Aorta (tissue), 5 donors: ENCODE measurements around the gene ZNF488. TPM values are rescaled to one million over a fixed set of nuclear protein-coding genes. Genes with fewer than 3 reads are reported as not detected.
A peak's percentile ranks its signal among the peaks of the same experiment; 100 is the strongest.

Source experiments
- ATAC-seq: fragments of 200-7000 bp; cut with Tn5 transposase; one replicate; pipeline ENCODE4 v1.9.1; 2022; ENCODE audit warnings: moderate library complexity; ENCODE audit not compliant: low FRiP score
- DNase-seq, 2 donors: peaks; one replicate each; pipeline ENCODE4 v3.0.0-alpha.2; 2020
- H3K27ac ChIP-seq, 2 donors: one replicate each; pipeline ENCODE4 v1.5.1; 2013; ENCODE audit warnings: low read length in 2 of 2, mild to moderate bottlenecking in 2 of 2, moderate library complexity in 2 of 2, control low read depth in 1 of 2, inconsistent platforms in 1 of 2, low read depth in 1 of 2
- H3K27me3 ChIP-seq, 2 donors: one replicate each; pipeline ENCODE4 v1.6.1; 2013; ENCODE audit warnings: control low read depth in 1 of 2, low read length in 1 of 2, mild to moderate bottlenecking in 1 of 2, moderate library complexity in 1 of 2; ENCODE audit not compliant: insufficient read depth in 2 of 2, control insufficient read depth in 1 of 2
- H3K36me3 ChIP-seq, 2 donors: one replicate each; pipeline ENCODE4 v1.6.1; 2013; ENCODE audit warnings: control low read depth in 1 of 2, low read length in 1 of 2, mild to moderate bottlenecking in 1 of 2; ENCODE audit not compliant: insufficient read depth in 2 of 2, control insufficient read depth in 1 of 2
- H3K4me1 ChIP-seq, 2 donors: one replicate each; pipeline ENCODE4 v1.6.1; 2013; ENCODE audit warnings: low read length in 2 of 2, control low read depth in 1 of 2, mild to moderate bottlenecking in 1 of 2, moderate library complexity in 1 of 2; ENCODE audit not compliant: insufficient read depth in 2 of 2, control insufficient read depth in 1 of 2
- H3K4me3 ChIP-seq, 2 donors: one replicate each; pipeline ENCODE4 v1.5.1; 2013; ENCODE audit warnings: low read length in 2 of 2, control low read depth in 1 of 2, mild to moderate bottlenecking in 1 of 2
- H3K9me3 ChIP-seq: one replicate; pipeline ENCODE4 v1.6.1; 2013; ENCODE audit warnings: mild to moderate bottlenecking, low read length; ENCODE audit not compliant: control insufficient read depth
- WGBS, 2 donors: extraction: QIAGEN DNeasy Blood & Tissue Kit; methylation state at CpG; one replicate each; pipeline ENCODE4 v1.1.7; 2013; 5-methylcytosine and 5-hydroxymethylcytosine counted together
- intact Hi-C, 2 donors: fragments of 100-400 bp; cut with DNase I; formaldehyde crosslinking; loops; one replicate each; pipeline versions ENCODE4 v1.14.2 to v1.15.0; 2022
- polyA plus RNA-seq, 2 donors: library from polyadenylated mRNA; stranded (reverse); fragments of 200-250 nt; gene quantifications; one replicate each; pipeline ENCODE4 v1.2.3, GENCODE V29; 2013
- total RNA-seq, 2 donors: library from RNA; stranded (reverse); fragmentation: NEBNext Ultra II Directional; extraction: Animal tissue kit (Norgen Biotek cat#: 25700); gene quantifications; one replicate each; pipeline ENCODE4 v1.2.1, GENCODE V29; 2021
- donor health status: healthy with polysubstance abuse.
- donor health status: Bipolar disorder and iron deficiency.
- donor health status: DM: no; HTN: no; CAD: no.
- donor health status: DM: no; HTN: no; CAD: no.
- donor health status: DM: yes; HTN: yes; CAD: no.

Gene ZNF488
- total and polyA plus RNA-seq, 4 donors, result 0.12 to 3.8 (median 0.20) TPM; not detected in 1

DNA sequence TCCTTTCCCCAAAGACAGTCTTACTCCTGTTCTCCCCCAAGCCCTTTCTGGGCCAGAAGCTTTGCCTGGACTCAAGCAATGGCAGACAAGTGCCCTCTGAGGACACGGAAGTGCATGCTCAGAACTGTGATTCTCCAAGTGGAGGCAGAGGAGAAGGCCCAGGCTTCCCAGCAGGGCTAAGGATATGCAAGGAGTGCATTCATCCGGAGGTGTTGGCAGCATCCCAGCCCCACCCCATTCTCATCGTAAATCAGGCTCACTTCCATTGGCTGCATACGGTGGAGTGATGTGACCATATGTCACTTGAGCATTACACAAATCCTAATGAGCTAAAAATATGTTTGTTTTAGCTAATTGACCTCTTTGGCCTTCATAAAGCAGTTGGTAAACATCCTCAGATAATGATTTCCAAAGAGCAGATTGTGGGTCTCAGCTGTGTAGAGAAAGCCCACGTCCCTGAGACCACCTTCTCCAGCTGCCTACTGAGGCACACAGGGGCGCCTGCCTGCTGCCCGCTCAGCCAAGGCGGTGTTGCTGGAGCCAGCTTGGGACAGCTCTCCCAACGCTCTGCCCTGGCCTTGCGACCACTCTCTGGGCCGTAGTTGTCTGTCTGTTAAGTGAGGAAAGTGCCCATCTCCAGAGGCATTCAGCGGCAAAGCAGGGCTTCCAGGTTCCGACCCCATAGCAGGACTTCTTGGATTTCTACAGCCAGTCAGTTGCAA lies 37.4 kb downstream of the ZNF488 start:
- H3K27me3 ChIP-seq, result no peaks in the 10 kb centered on the region
- H3K4me3 ChIP-seq, result no peak overlapping the region
- ATAC-seq (no peak), DNase-seq (peak in 1 of 2 donors; percentile 55)
- intact Hi-C loops, result no loop called here
- H3K36me3 ChIP-seq, result no peaks in the 10 kb centered on the region
- no peaks in the 10 kb centered on the region for H3K9me3 ChIP-seq
- WGBS, 2 donors, result 87% methylated on average over 13 of the region's 13 CpGs
- H3K4me1 ChIP-seq, result no peaks in the 10 kb centered on the region
- H3K27ac ChIP-seq, result no peak overlapping the region

DNA sequence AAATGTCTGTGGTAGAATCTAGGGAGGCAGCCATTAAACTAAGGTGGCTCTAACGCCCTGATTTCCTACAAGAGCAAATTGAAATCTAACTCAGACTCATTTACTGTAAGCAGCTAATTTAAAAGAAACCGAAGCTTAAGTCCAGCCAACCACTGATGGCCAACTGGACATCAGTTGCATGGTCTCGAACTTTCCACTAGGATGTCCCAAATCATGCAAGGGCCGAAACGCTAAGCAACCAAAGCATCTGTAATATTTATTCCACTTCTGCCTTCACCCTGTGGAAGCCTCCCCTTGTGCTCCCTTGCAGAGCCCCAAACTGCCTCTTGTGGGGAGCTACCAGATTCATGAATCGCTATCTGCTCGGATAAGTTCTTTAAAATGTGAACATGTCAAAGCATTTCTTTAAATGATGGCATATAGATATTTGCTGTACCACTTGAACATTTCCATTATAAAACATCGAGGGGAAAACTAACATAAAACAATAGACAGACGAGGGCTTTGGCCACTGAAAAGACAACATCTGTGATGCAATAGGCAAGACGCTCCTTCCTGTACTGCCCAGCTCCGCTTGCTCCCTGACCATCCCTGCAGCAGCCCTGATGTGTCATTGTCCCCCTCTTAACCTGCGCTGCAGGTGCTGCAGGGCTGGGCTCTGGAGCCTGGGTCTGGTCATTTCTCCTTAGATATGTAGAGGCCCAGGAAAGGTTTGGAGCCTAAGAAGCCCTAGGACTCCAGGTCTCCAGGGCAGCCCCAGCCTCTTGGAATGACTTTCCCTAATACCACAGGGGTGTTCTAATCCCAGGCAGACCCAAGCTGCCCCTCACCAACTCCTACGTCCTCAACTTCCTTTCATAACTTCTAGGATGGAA lies 38.9 kb downstream of the ZNF488 start:
- WGBS, 2 donors, result 90 to 91% methylated on average over 13 of the region's 13 CpGs
- no peak for ATAC-seq
- Histone ChIP-seq H3K4me1 (no peaks in the 10 kb centered on the region), H3K27ac (no peak overlapping the region), H3K36me3 (no peaks in the 10 kb centered on the region), H3K9me3 (no peaks in the 10 kb centered on the region), H3K4me3 (no peak overlapping the region), H3K27me3 (no peaks in the 10 kb centered on the region)
- peak in 1 of 2 donors; percentile 24 for DNase-seq
- intact Hi-C loops, result no loop called here

DNA sequence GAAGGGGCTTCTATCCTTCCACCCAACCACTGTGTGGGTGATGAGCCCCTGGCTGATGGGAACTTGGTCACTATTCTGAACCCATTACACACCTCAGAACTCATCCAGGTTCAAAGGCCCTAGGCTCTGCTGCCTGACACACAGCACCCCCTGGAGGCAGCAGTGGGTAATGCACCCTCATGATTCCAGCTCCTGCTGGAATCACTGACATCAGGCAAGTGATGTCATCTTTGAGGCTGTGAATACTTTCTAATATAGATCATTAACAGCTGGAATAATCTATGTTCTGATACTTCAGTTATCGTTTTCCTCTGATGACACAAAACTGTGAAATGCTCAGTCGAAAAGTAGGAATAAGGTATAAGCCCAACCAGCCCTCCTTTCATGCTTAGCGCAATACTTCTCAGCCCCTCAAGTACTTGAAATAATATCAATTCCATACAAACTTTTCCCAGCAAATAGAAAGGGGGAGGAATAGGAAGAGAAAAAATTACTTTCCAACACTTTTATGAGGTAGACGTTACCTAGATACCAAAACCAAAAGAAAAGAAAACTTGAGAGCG lies 43.4 kb downstream of the ZNF488 start:
- ATAC-seq (peak; percentile 74), DNase-seq (peak; percentile 67 to 89)
- Histone ChIP-seq H3K27me3 (no peaks in the 10 kb centered on the region), H3K9me3 (no peaks in the 10 kb centered on the region), H3K27ac (no peak overlapping the region), H3K4me1 (no peaks in the 10 kb centered on the region), H3K36me3 (no peaks in the 10 kb centered on the region), H3K4me3 (no peak overlapping the region)
- WGBS, 2 donors, result 69 to 72% methylated on average over 5 of the region's 5 CpGs
- intact Hi-C loops, result loop anchor here in 1 of 2 donors (2.0 kb wide), 1 partner anchor 316 kb away; no protein-coding TSS in a partner anchor

DNA sequence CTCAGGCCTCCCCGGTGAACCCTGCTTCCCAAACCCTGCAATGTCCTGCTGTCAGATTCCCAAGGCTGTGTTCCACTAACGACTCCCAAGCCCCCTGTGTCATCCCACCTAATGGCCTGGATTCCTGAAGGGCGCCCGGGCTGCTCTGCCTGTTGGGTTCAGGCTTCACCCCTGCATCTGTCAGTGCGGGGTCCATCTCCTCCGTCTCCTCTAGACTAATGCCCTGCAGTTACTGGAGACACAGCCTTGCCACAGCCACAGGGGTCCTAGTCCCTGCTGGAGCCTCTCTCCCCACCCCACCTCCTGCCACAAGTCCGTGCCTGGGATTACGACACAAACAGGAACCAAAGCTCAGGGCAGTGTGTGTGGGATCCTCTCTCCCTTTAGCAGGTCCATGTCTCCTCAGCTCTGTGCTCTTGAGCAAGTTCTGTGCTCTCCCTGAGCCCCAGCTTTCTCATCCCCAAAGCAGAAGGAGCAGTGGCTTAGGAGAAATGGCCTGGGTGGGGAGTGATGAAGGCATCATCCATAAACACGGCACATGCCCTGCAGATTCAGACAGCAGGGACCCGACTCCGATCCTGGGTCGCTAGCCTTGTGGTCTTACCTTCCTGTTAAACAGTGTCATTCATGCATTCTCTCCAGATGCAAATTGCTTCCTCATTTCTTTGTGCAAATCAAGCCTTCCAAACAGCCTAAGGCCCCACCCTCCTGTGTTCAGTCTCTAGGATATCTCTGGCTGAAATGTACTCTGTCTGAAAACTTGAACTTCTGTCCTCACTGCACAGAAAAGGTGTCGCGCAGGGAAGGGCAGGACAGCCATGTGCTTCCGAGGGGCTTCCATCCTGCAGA lies 44.1 kb downstream of the ZNF488 start:
- intact Hi-C loops, result loop anchor here in 1 of 2 donors (2.0 kb wide), 1 partner anchor 315 kb away; no protein-coding TSS in a partner anchor

DNA sequence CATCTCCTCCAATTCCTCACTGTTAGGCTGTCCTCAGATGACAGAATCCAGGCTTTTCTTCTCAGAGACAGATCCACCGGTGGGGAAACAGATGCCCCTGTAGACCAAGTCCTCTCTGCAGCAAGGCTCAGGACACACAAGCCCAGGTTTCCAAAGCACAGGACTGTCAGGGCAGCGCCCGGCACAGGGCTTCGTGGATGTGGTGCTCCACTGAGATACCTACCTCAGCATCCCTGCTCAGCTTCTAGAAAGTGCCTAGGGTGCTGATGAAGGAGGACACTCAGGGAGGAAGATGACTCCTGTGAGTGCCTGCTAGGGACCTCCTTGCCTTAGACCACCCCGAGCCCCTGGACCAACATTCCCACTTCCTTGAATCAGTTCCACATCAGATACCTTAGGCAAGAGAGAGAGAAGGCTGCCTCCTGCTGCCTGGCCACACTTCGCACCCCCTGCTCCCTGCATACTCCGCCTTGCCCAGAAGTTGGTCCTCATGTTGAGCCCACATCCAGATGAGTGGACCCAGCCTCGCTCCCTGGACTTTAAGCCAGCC lies 44.8 kb downstream of the ZNF488 start:
- no peak for ATAC-seq
- 90 to 93% methylated on average over 8 of the region's 8 CpGs for WGBS, 2 donors
- intact Hi-C loops, result no loop called here
- H3K27ac ChIP-seq, result no peak overlapping the region
- no peak overlapping the region for H3K4me3 ChIP-seq
- no peaks in the 10 kb centered on the region for H3K27me3 ChIP-seq
- no peaks in the 10 kb centered on the region for H3K36me3 ChIP-seq
- no peaks in the 10 kb centered on the region for H3K4me1 ChIP-seq
- peak in 1 of 2 donors; percentile 67 for DNase-seq
- H3K9me3 ChIP-seq, result no peaks in the 10 kb centered on the region

More for the DNA sequence above, 44.1 kb downstream of the ZNF488 start:
- no peaks in the 10 kb centered on the region for H3K9me3 ChIP-seq
- no peak overlapping the region for H3K4me3 ChIP-seq
- 86 to 92% methylated on average over 15 of the region's 15 CpGs for WGBS, 2 donors
- peak in 1 of 2 donors; percentile 59 for DNase-seq
- no peaks in the 10 kb centered on the region for H3K27me3 ChIP-seq
- H3K36me3 ChIP-seq, result no peaks in the 10 kb centered on the region
- peak; percentile 47 for ATAC-seq
- no peak overlapping the region for H3K27ac ChIP-seq
- no peaks in the 10 kb centered on the region for H3K4me1 ChIP-seq

DNA sequence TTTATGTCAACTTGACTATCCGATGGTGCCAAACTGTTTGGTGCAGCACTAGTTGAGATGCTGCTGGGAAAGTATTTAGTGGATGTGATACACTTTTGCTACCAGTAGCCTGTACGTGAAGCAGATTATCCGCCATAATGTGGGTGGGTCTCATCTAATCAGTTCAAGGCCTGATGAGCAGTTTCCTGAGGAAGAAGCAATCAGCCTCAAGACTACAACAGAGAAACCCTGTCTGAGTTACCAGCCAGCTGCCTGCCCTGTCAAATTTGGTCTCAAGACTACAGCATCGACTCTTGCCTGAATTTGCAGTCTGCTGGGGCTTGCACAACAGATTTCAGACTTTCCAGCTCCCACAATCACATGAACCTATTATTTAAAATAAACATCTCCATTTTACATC lies 46.8 kb downstream of the ZNF488 start:
- intact Hi-C loops, result no loop called here
- 89 to 91% methylated on average over 4 of the region's 4 CpGs for WGBS, 2 donors
- DNase-seq, result peak in 1 of 2 donors; percentile 12

DNA sequence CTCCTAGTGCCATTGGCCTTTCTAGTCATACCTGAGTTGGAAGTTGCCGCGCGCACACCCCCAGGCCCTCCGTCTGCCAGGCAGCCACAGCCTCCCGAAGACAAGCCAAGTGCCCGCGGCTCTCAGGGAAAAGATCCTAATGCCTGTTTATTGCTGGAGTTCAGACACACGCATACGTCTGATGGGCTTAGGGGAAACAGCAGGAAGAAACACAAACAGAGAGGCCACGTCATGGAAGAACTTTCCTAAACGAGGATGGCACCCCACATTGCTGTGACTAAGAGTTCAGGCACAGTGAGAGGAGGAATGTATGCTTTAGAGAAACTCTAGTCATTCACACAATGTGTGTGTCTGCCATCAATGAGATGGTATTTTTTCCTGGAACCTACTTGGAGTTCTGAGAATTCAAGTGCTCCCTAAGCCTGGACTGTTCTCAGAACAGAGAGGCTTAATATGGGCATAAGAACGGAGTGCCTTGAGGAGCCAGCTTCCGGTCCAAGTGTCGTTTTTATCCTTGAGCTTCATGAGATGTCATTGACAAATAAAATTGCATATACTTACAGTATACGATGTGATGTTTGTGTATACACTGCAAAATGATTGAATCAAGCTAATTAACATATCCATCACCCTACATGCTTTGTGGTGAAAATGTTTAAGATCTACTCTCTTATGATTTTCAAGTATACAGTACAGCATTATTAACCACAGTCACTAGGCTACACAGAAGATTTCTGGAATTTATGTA lies 47.5 kb downstream of the ZNF488 start:
- intact Hi-C loops, result no loop called here
- no peak overlapping the region for H3K27ac ChIP-seq
- ATAC-seq, result no peak
- H3K4me3 ChIP-seq, result no peak overlapping the region
- WGBS, 2 donors, result 39 to 49% methylated on average over 15 of the region's 15 CpGs
- H3K4me1 ChIP-seq, result no peaks in the 10 kb centered on the region
- H3K36me3 ChIP-seq, result no peaks in the 10 kb centered on the region
- no peaks in the 10 kb centered on the region for H3K9me3 ChIP-seq
- no peaks in the 10 kb centered on the region for H3K27me3 ChIP-seq
- peak; percentile 41 to 45 for DNase-seq

More for the DNA sequence above, 46.8 kb downstream of the ZNF488 start:
- Histone ChIP-seq H3K9me3 (no peaks in the 10 kb centered on the region), H3K36me3 (no peaks in the 10 kb centered on the region), H3K27me3 (no peaks in the 10 kb centered on the region), H3K4me3 (no peak overlapping the region), H3K4me1 (no peaks in the 10 kb centered on the region), H3K27ac (no peak overlapping the region)
- no peak for ATAC-seq
